Lower leg skin (tissue), 4 donors: ENCODE results near the gene MACF1. TPM values are rescaled to one million over a fixed set of nuclear protein-coding genes. Genes with fewer than 3 reads are reported as not detected.

Experiments used
- DNase-seq, 2 donors: peaks; one replicate each; pipeline ENCODE4 v3.0.0-alpha.2; 2019; ENCODE audit warnings: low spot score in 2 of 2
- H3K4me3 ChIP-seq: fragments of 200-600 bp; sonication (generic); 2 replicates; pipeline ENCODE4 v1.5.1; 2017; ENCODE audit warnings: mild to moderate bottlenecking, low read depth; ENCODE audit not compliant: poor library complexity, severe bottlenecking
- CTCF ChIP-seq, 3 donors: fragments of 450-650 bp; IDR thresholded peaks; one replicate each; pipeline ENCODE4 v1.5.1; 2016; ENCODE audit warnings: antibody characterized with exemption in 3 of 3, mild to moderate bottlenecking in 3 of 3, moderate library complexity in 2 of 3
- POLR2A ChIP-seq, 2 donors: fragments of 450-650 bp; IDR thresholded peaks; one replicate each; pipeline ENCODE4 v1.6.1; 2016 to 2017; ENCODE audit warnings: antibody characterized with exemption in 2 of 2, mild to moderate bottlenecking in 1 of 2, moderate library complexity in 1 of 2
- WGBS, 2 donors: methylation state at CpG; one replicate each; pipeline ENCODE4 v1.1.5; 2018; 5-methylcytosine and 5-hydroxymethylcytosine counted together
- intact Hi-C: fragments of 100-400 bp; cut with DNase I; formaldehyde crosslinking; loops from one replicate; pipeline ENCODE4 v1.15.0; 2023; ENCODE audit warnings: low total_unique reads
- total RNA-seq, 4 donors: library from RNA; depleted of rRNA; stranded (reverse); fragments of >200 nt; gene quantifications; one replicate each; pipeline ENCODE4 v1.1.0, GENCODE V29; 2016

MACF1 gene
- total RNA-seq, 4 donors from 2014 or later, result 427 to 686 (median 463) TPM

GRCh38 chr1:39379187-39379586 is 174.7 kb downstream of the MACF1 start:
- 66 to 79% methylated on average over 2 of the region's 2 CpGs for WGBS, 2 donors
- TF ChIP-seq POLR2A (IDR thresholded peaks at IDR 0.05) (no peak), CTCF (IDR thresholded peaks at IDR 0.05) (no peak)
- no peak for DNase-seq
- intact Hi-C loops, result no loop called here
- H3K4me3 ChIP-seq, result no peak overlapping the region

- intact Hi-C loops, result no loop called here
- DNase-seq, result no peak
- TF ChIP-seq CTCF (IDR thresholded peaks at IDR 0.05) (no peak), POLR2A (IDR thresholded peaks at IDR 0.05) (no peak)
- H3K4me3 ChIP-seq, result no peak overlapping the region
Measured at GRCh38 chr1:39380036-39380435, 175.5 kb downstream of the MACF1 start.

GRCh38 chr1:39381839-39382238 is 177.3 kb downstream of the MACF1 start:
- DNase-seq, result no peak
- 80 to 90% methylated on average over 5 of the region's 5 CpGs for WGBS, 2 donors
- intact Hi-C loops, result no loop called here
- TF ChIP-seq POLR2A (IDR thresholded peaks at IDR 0.05) (no peak), CTCF (IDR thresholded peaks at IDR 0.05) (no peak)
- no peak overlapping the region for H3K4me3 ChIP-seq

- no peak for TF ChIP-seq CTCF (IDR thresholded peaks at IDR 0.05)
- TF ChIP-seq POLR2A (IDR thresholded peaks at IDR 0.05), result no peak
- DNase-seq, result no peak
- no peak overlapping the region for H3K4me3 ChIP-seq
- 89 to 94% methylated on average over 2 of the region's 2 CpGs for WGBS, 2 donors
- intact Hi-C loops, result no loop called here
Measured at GRCh38 chr1:39384305-39384704, 179.8 kb downstream of the MACF1 start.

- intact Hi-C loops, result no loop called here
- no peak for TF ChIP-seq CTCF (IDR thresholded peaks at IDR 0.05)
- H3K4me3 ChIP-seq, result no peak overlapping the region
- 85% methylated on average over 16 of the region's 16 CpGs for WGBS, 2 donors
- DNase-seq, result no peak
Measured at GRCh38 chr1:39385067-39385988, 180.8 kb downstream of the MACF1 start.

- TF ChIP-seq POLR2A (IDR thresholded peaks at IDR 0.05), result no peak
- H3K4me3 ChIP-seq, result no peak overlapping the region
- intact Hi-C loops, result no loop called here
- DNase-seq, result no peak
- WGBS, 2 donors, result 93% methylated on average over 5 of the region's 5 CpGs
Measured at GRCh38 chr1:39386997-39387396, 182.5 kb downstream of the MACF1 start.
